ENCODE data around the gene FAM98C. TPM values are rescaled to one million over a fixed set of nuclear protein-coding genes. Genes with fewer than 3 reads are reported as not detected.
"Not testable (repeated sequence)": the region's sequence is repeated elsewhere in the genome, so short reads cannot be mapped to it uniquely, and the experiment has no call there.

Gene FAM98C
- total and polyA plus RNA-seq, 9 donors: 8.0 to 15.4 (median 9.3) TPM

- WGBS (ENCODE audit: insufficient coverage): 73% methylated on average over 6 of the region's 7 CpGs
- H3K27ac ChIP-seq (ENCODE audit: low read length): no peak overlapping the region
- no peak for DNase-seq
- H3K27me3 ChIP-seq (ENCODE audit: control insufficient read depth, insufficient read depth, low read length): peaks cover 11% of the 10 kb centered on the region
- H3K4me3 ChIP-seq (ENCODE audit: low read length): no peak overlapping the region
- peaks cover 10% of the 10 kb centered on the region for H3K4me1 ChIP-seq (ENCODE audit: control insufficient read depth, insufficient read depth, low read length)
- no peaks in the 10 kb centered on the region for H3K36me3 ChIP-seq (ENCODE audit: control insufficient read depth, insufficient read depth, low read length)
- H3K9me3 ChIP-seq (replicated peaks; ENCODE audit: control insufficient read depth, low read depth, low read length): no peaks in the 10 kb centered on the region
Measured at GRCh38 chr19:38422438-38422837, 19.5 kb downstream of the FAM98C start.

GRCh38 chr19:38424272-38424671, 21.4 kb downstream of the FAM98C start:
- WGBS (ENCODE audit: insufficient coverage): no CpG with 5 or more reads among the region's 5 CpGs
- no peaks in the 10 kb centered on the region for H3K4me1 ChIP-seq (ENCODE audit: control insufficient read depth, insufficient read depth, low read length)

GRCh38 chr19:38425222-38425809, 22.4 kb downstream of the FAM98C start:
- H3K36me3 ChIP-seq (ENCODE audit: control insufficient read depth, insufficient read depth, low read length): no peaks in the 10 kb centered on the region
- peaks cover 2% of the 10 kb centered on the region for H3K27me3 ChIP-seq (ENCODE audit: control insufficient read depth, insufficient read depth, low read length)
- no peaks in the 10 kb centered on the region for H3K9me3 ChIP-seq (replicated peaks; ENCODE audit: control insufficient read depth, low read depth, low read length)
- no peak overlapping the region for H3K27ac ChIP-seq (ENCODE audit: low read length)
- DNase-seq: no peak
- WGBS (ENCODE audit: insufficient coverage): 67% methylated on average over 3 of the region's 7 CpGs
- H3K4me3 ChIP-seq (ENCODE audit: low read length): peak overlapping the region; percentile 25
- H3K4me1 ChIP-seq (ENCODE audit: control insufficient read depth, insufficient read depth, low read length): no peaks in the 10 kb centered on the region

More at GRCh38 chr19:38424272-38424671, 21.4 kb downstream of the FAM98C start:
- no peak for DNase-seq
- Histone ChIP-seq H3K9me3 (replicated peaks; ENCODE audit: control insufficient read depth, low read depth, low read length) (no peaks in the 10 kb centered on the region), H3K27ac (ENCODE audit: low read length) (no peak overlapping the region), H3K4me3 (ENCODE audit: low read length) (no peak overlapping the region), H3K27me3 (ENCODE audit: control insufficient read depth, insufficient read depth, low read length) (peaks cover 4% of the 10 kb centered on the region), H3K36me3 (ENCODE audit: control insufficient read depth, insufficient read depth, low read length) (no peaks in the 10 kb centered on the region)

- Histone ChIP-seq H3K27me3 (ENCODE audit: control insufficient read depth, insufficient read depth, low read length) (peaks cover 2% of the 10 kb centered on the region), H3K9me3 (replicated peaks; ENCODE audit: control insufficient read depth, low read depth, low read length) (no peaks in the 10 kb centered on the region)
- WGBS (ENCODE audit: insufficient coverage): 44% methylated on average over 4 of the region's 20 CpGs
Measured at GRCh38 chr19:38425810-38426466, 23.0 kb downstream of the FAM98C start, which contains the start of gene RASGRP4. RASGRP4 (minus strand) TSS chr19:38426219; CDS start chr19:38426091, 128 bp downstream.

GRCh38 chr19:38427035-38427677, 24.3 kb downstream of the FAM98C start:
- not testable (repeated sequence) for H3K27me3 ChIP-seq (ENCODE audit: control insufficient read depth, insufficient read depth, low read length)

More at GRCh38 chr19:38425810-38426466, 23.0 kb downstream of the FAM98C start, which contains the start of gene RASGRP4:
- Histone ChIP-seq H3K27ac (ENCODE audit: low read length) (no peak within 1 kb of the TSS), H3K4me1 (ENCODE audit: control insufficient read depth, insufficient read depth, low read length) (no peaks in the 10 kb centered on the region), H3K4me3 (ENCODE audit: low read length) (peak within 1 kb of the TSS; percentile 25), H3K36me3 (ENCODE audit: control insufficient read depth, insufficient read depth, low read length) (no peaks in the 10 kb centered on the region)
- DNase-seq: peak; percentile 57

GRCh38 chr19:38429055-38429810, 26.3 kb downstream of the FAM98C start:
- Histone ChIP-seq H3K27me3 (ENCODE audit: control insufficient read depth, insufficient read depth, low read length) (peaks cover 3% of the 10 kb centered on the region), H3K4me3 (ENCODE audit: low read length) (no peak overlapping the region)
- WGBS (ENCODE audit: insufficient coverage): 37% methylated on average over 9 of the region's 14 CpGs

More at GRCh38 chr19:38427035-38427677, 24.3 kb downstream of the FAM98C start:
- not testable (repeated sequence) for H3K9me3 ChIP-seq (replicated peaks; ENCODE audit: control insufficient read depth, low read depth, low read length); H3K36me3 ChIP-seq (ENCODE audit: control insufficient read depth, insufficient read depth, low read length); DNase-seq; H3K4me1 ChIP-seq (ENCODE audit: control insufficient read depth, insufficient read depth, low read length); H3K27ac ChIP-seq (ENCODE audit: low read length); H3K4me3 ChIP-seq (ENCODE audit: low read length)
- 62% methylated on average over 10 of the region's 17 CpGs for WGBS (ENCODE audit: insufficient coverage)

GRCh38 chr19:38429811-38430156, 26.9 kb downstream of the FAM98C start:
- no peaks in the 10 kb centered on the region for H3K9me3 ChIP-seq (replicated peaks; ENCODE audit: control insufficient read depth, low read depth, low read length)
- H3K36me3 ChIP-seq (ENCODE audit: control insufficient read depth, insufficient read depth, low read length): no peaks in the 10 kb centered on the region
- H3K27me3 ChIP-seq (ENCODE audit: control insufficient read depth, insufficient read depth, low read length): peaks cover 5% of the 10 kb centered on the region
- H3K4me1 ChIP-seq (ENCODE audit: control insufficient read depth, insufficient read depth, low read length): peaks cover 10% of the 10 kb centered on the region
- no peak for DNase-seq
- WGBS (ENCODE audit: insufficient coverage): no CpG with 5 or more reads among the region's 2 CpGs
- no peak overlapping the region for H3K4me3 ChIP-seq (ENCODE audit: low read length)
- no peak overlapping the region for H3K27ac ChIP-seq (ENCODE audit: low read length)

More at GRCh38 chr19:38429055-38429810, 26.3 kb downstream of the FAM98C start:
- Histone ChIP-seq H3K9me3 (replicated peaks; ENCODE audit: control insufficient read depth, low read depth, low read length) (no peaks in the 10 kb centered on the region), H3K27ac (ENCODE audit: low read length) (no peak overlapping the region), H3K36me3 (ENCODE audit: control insufficient read depth, insufficient read depth, low read length) (no peaks in the 10 kb centered on the region), H3K4me1 (ENCODE audit: control insufficient read depth, insufficient read depth, low read length) (peaks cover 5% of the 10 kb centered on the region)
- peak; percentile 33 for DNase-seq

- WGBS (ENCODE audit: insufficient coverage): no CpG with 5 or more reads among the region's 7 CpGs
- no peak overlapping the region for H3K27ac ChIP-seq (ENCODE audit: low read length)
- H3K9me3 ChIP-seq (replicated peaks; ENCODE audit: control insufficient read depth, low read depth, low read length): no peaks in the 10 kb centered on the region
- peaks cover 5% of the 10 kb centered on the region for H3K27me3 ChIP-seq (ENCODE audit: control insufficient read depth, insufficient read depth, low read length)
- H3K4me1 ChIP-seq (ENCODE audit: control insufficient read depth, insufficient read depth, low read length): peaks cover 21% of the 10 kb centered on the region
- no peak for DNase-seq
- no peak overlapping the region for H3K4me3 ChIP-seq (ENCODE audit: low read length)
- H3K36me3 ChIP-seq (ENCODE audit: control insufficient read depth, insufficient read depth, low read length): no peaks in the 10 kb centered on the region
Measured at GRCh38 chr19:38430931-38431330, 28.0 kb downstream of the FAM98C start.

- peaks cover 11% of the 10 kb centered on the region for H3K36me3 ChIP-seq (ENCODE audit: control insufficient read depth, insufficient read depth, low read length)
- H3K9me3 ChIP-seq (replicated peaks; ENCODE audit: control insufficient read depth, low read depth, low read length): no peaks in the 10 kb centered on the region
- 0% methylated on average over 8 of the region's 20 CpGs for WGBS (ENCODE audit: insufficient coverage)
- H3K27me3 ChIP-seq (ENCODE audit: control insufficient read depth, insufficient read depth, low read length): peaks cover 5% of the 10 kb centered on the region
- peak within 1 kb of the TSS; percentile 96 for H3K27ac ChIP-seq (ENCODE audit: low read length)
- peak within 1 kb of the TSS; percentile 74 for H3K4me3 ChIP-seq (ENCODE audit: low read length)
- H3K4me1 ChIP-seq (ENCODE audit: control insufficient read depth, insufficient read depth, low read length): peaks cover 26% of the 10 kb centered on the region
- DNase-seq: peak; percentile 85
Measured at GRCh38 chr19:38433268-38433733, 30.4 kb downstream of the FAM98C start, which contains the start of gene RYR1. RYR1 (plus strand) TSS chr19:38433691; CDS start chr19:38433830, 139 bp downstream.
